Measurements from ENCODE around the gene NBDY. TPM values are rescaled to one million over a fixed set of nuclear protein-coding genes. Genes with fewer than 3 reads are reported as not detected.
"Not testable (repeated sequence)": the region's sequence is repeated elsewhere in the genome, so short reads cannot be mapped to it uniquely, and the experiment has no call there.

NBDY gene
- total RNA-seq, 2 experiments from 2014 or later, result 37.0 to 53.3 TPM

- H3K36me3 Mint-ChIP-seq (ENCODE audit: low read depth); H3K27ac Mint-ChIP-seq; CTCF ChIA-PET; POLR2A ChIA-PET; H3K9me3 Mint-ChIP-seq (ENCODE audit: low read depth); H3K27me3 Mint-ChIP-seq; H3K4me3 Mint-ChIP-seq; DNase-seq; ATAC-seq; intact Hi-C loops (cut with DNase I, micrococcal nuclease): not testable (repeated sequence)
- H3K4me1 Mint-ChIP-seq, result peaks cover 29% of the 10 kb centered on the region
Observed at GRCh38 chrX:56806176-56806575, 77.1 kb downstream of the NBDY start.

GRCh38 chrX:56811599-56811998 is 82.6 kb downstream of the NBDY start:
- intact Hi-C loops (cut with DNase I, micrococcal nuclease), result loop anchor here (5.0 kb wide), 5 partner anchors 166 to 1101 kb away; partner anchors contain the start of genes SPIN2B (in 1 of the 2), UBQLN2 (in 1 of the 2) and ZXDA (in 1 of the 2)
- Mint-ChIP-seq H3K27ac (no peak overlapping the region), H3K9me3 (ENCODE audit: low read depth) (no peaks in the 10 kb centered on the region), H3K27me3 (no peaks in the 10 kb centered on the region), H3K4me1 (peaks cover 47% of the 10 kb centered on the region), H3K36me3 (ENCODE audit: low read depth) (peaks cover 8% of the 10 kb centered on the region), H3K4me3 (no peak overlapping the region)
- DNase-seq (no peak), ATAC-seq (no peak)
- POLR2A ChIA-PET, result no interaction called here
- CTCF ChIA-PET, result interaction anchor here (0.7 kb wide), 1 partner anchor 17 kb away, joined by 3 read pairs; no protein-coding TSS in a partner anchor

- ChIA-PET POLR2A (no interaction called here), CTCF (no interaction called here)
- H3K4me1 Mint-ChIP-seq, result peaks cover 47% of the 10 kb centered on the region
- intact Hi-C loops (cut with DNase I, micrococcal nuclease), result loop anchor here (5.0 kb wide), 5 partner anchors 165 to 1100 kb away; partner anchors contain the start of genes SPIN2B (in 1 of the 2), UBQLN2 (in 1 of the 2) and ZXDA (in 1 of the 2)
- no peaks in the 10 kb centered on the region for H3K9me3 Mint-ChIP-seq (ENCODE audit: low read depth)
- ATAC-seq, result peak; percentile 84
- peak; percentile 42 for DNase-seq
- H3K27ac Mint-ChIP-seq, result peak overlapping the region; percentile 99
- H3K36me3 Mint-ChIP-seq (ENCODE audit: low read depth), result peaks cover 10% of the 10 kb centered on the region
- no peaks in the 10 kb centered on the region for H3K27me3 Mint-ChIP-seq
- peak overlapping the region; percentile 67 for H3K4me3 Mint-ChIP-seq
Observed at GRCh38 chrX:56812515-56813105, 83.6 kb downstream of the NBDY start.

GRCh38 chrX:56813318-56813837 is 84.3 kb downstream of the NBDY start:
- ChIA-PET POLR2A (no interaction called here), CTCF (interaction anchor here (0.9 kb wide), 1 partner anchor 530 kb away, joined by 4 read pairs; no protein-coding TSS in a partner anchor)
- Mint-ChIP-seq H3K4me1 (peaks cover 47% of the 10 kb centered on the region), H3K27ac (peak overlapping the region; percentile 99), H3K4me3 (peak overlapping the region; percentile 67), H3K27me3 (no peaks in the 10 kb centered on the region), H3K9me3 (ENCODE audit: low read depth) (no peaks in the 10 kb centered on the region), H3K36me3 (ENCODE audit: low read depth) (peaks cover 10% of the 10 kb centered on the region)
- ATAC-seq (peak; percentile 73), DNase-seq (peak; percentile 67)
- intact Hi-C loops (cut with DNase I, micrococcal nuclease), result loop anchor here (5.0 kb wide), 5 partner anchors 164 to 1099 kb away; partner anchors contain the start of genes SPIN2B (in 1 of the 2), UBQLN2 (in 1 of the 2) and ZXDA (in 1 of the 2)

GRCh38 chrX:56817179-56817578 is 88.1 kb downstream of the NBDY start:
- Mint-ChIP-seq H3K4me3 (no peak overlapping the region), H3K36me3 (ENCODE audit: low read depth) (peaks cover 10% of the 10 kb centered on the region), H3K27me3 (no peaks in the 10 kb centered on the region), H3K9me3 (ENCODE audit: low read depth) (no peaks in the 10 kb centered on the region), H3K27ac (no peak overlapping the region), H3K4me1 (peaks cover 23% of the 10 kb centered on the region)
- ATAC-seq, result no peak
- no peak for DNase-seq
- POLR2A ChIA-PET, result no interaction called here
- CTCF ChIA-PET, result no interaction called here
- intact Hi-C loops (cut with DNase I, micrococcal nuclease), result no loop called here

GRCh38 chrX:56826020-56826419 is 97.0 kb downstream of the NBDY start:
- no peaks in the 10 kb centered on the region for H3K4me1 Mint-ChIP-seq
- H3K4me3 Mint-ChIP-seq, result no peak overlapping the region
- H3K27me3 Mint-ChIP-seq, result no peaks in the 10 kb centered on the region
- ChIA-PET CTCF (no interaction called here), POLR2A (no interaction called here)
- H3K36me3 Mint-ChIP-seq (ENCODE audit: low read depth), result no peaks in the 10 kb centered on the region
- DNase-seq (no peak), ATAC-seq (no peak)
- intact Hi-C loops (cut with DNase I, micrococcal nuclease), result no loop called here
- no peak overlapping the region for H3K27ac Mint-ChIP-seq
- peaks cover 3% of the 10 kb centered on the region for H3K9me3 Mint-ChIP-seq (ENCODE audit: low read depth)

- Mint-ChIP-seq H3K9me3 (ENCODE audit: low read depth) (no peaks in the 10 kb centered on the region), H3K4me3 (no peak overlapping the region)
- CTCF ChIA-PET, result interaction anchor here (0.6 kb wide), 1 partner anchor 107 kb away, joined by 3 read pairs; no protein-coding TSS in a partner anchor
Observed at GRCh38 chrX:56833626-56834025, 104.6 kb downstream of the NBDY start.

GRCh38 chrX:56853436-56853835 is 124.4 kb downstream of the NBDY start:
- no peaks in the 10 kb centered on the region for H3K36me3 Mint-ChIP-seq (ENCODE audit: low read depth)
- ChIA-PET POLR2A (no interaction called here), CTCF (no interaction called here)
- H3K27ac Mint-ChIP-seq, result no peak overlapping the region
- no peak for ATAC-seq
- no peak overlapping the region for H3K4me3 Mint-ChIP-seq
- no peaks in the 10 kb centered on the region for H3K9me3 Mint-ChIP-seq (ENCODE audit: low read depth)
- H3K4me1 Mint-ChIP-seq, result no peaks in the 10 kb centered on the region
- no peak for DNase-seq
- intact Hi-C loops (cut with DNase I, micrococcal nuclease), result no loop called here
- H3K27me3 Mint-ChIP-seq, result no peaks in the 10 kb centered on the region

More at GRCh38 chrX:56833626-56834025, 104.6 kb downstream of the NBDY start:
- intact Hi-C loops (cut with DNase I, micrococcal nuclease), result no loop called here
- no peaks in the 10 kb centered on the region for H3K27me3 Mint-ChIP-seq
- no peaks in the 10 kb centered on the region for H3K36me3 Mint-ChIP-seq (ENCODE audit: low read depth)
- H3K4me1 Mint-ChIP-seq, result no peaks in the 10 kb centered on the region
- no peak overlapping the region for H3K27ac Mint-ChIP-seq
- no peak for DNase-seq
- POLR2A ChIA-PET, result no interaction called here
- ATAC-seq, result no peak

- ATAC-seq (no peak), DNase-seq (no peak)
- no peak overlapping the region for H3K27ac Mint-ChIP-seq
- intact Hi-C loops (cut with DNase I, micrococcal nuclease), result no loop called here
- H3K36me3 Mint-ChIP-seq (ENCODE audit: low read depth), result no peaks in the 10 kb centered on the region
- no peak overlapping the region for H3K4me3 Mint-ChIP-seq
- ChIA-PET POLR2A (no interaction called here), CTCF (no interaction called here)
- no peaks in the 10 kb centered on the region for H3K9me3 Mint-ChIP-seq (ENCODE audit: low read depth)
- no peaks in the 10 kb centered on the region for H3K27me3 Mint-ChIP-seq
- no peaks in the 10 kb centered on the region for H3K4me1 Mint-ChIP-seq
Observed at GRCh38 chrX:56857042-56857441, 128.0 kb downstream of the NBDY start.

GRCh38 chrX:56860888-56861287 is 131.8 kb downstream of the NBDY start:
- Mint-ChIP-seq H3K4me1 (no peaks in the 10 kb centered on the region), H3K4me3 (no peak overlapping the region), H3K9me3 (ENCODE audit: low read depth) (no peaks in the 10 kb centered on the region), H3K27ac (no peak overlapping the region), H3K27me3 (no peaks in the 10 kb centered on the region), H3K36me3 (ENCODE audit: low read depth) (no peaks in the 10 kb centered on the region)
- ATAC-seq, result no peak
- ChIA-PET CTCF (no interaction called here), POLR2A (no interaction called here)
- intact Hi-C loops (cut with DNase I, micrococcal nuclease), result no loop called here
- no peak for DNase-seq

Data from activated CD4-positive, alpha-beta T cell treated with anti-CD3 and anti-CD28 coated beads for 36 hours (primary cell).